ENCODE measurements around the gene KIAA1328.
"Not testable (repeated sequence)": the region's sequence is repeated elsewhere in the genome, so short reads cannot be mapped to it uniquely, and the experiment has no call there.

Gene KIAA1328

GRCh38 chr18:36888778-36889177 is 59.9 kb downstream of the KIAA1328 start:
- no peak for DNase-seq

DNA sequence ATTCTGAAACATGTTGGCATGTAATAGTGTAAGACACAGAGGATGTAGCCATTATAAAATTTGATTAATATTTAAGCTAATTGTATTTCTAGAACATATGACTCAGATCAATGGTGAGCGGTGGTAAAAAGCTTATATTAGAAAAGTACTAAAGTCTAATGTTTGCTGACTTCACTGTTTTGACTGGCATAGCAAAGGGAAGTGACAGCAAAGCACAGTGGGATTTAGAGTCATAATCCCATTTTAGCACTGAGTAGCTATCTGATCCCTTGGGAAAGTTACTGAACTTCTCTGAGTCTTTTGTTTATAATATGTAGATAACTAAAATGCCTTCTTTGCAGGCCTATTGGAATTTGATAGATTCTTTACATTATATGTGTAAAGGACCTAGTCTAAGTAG is 60.4 kb downstream of the KIAA1328 start:
- no peak for DNase-seq

DNA sequence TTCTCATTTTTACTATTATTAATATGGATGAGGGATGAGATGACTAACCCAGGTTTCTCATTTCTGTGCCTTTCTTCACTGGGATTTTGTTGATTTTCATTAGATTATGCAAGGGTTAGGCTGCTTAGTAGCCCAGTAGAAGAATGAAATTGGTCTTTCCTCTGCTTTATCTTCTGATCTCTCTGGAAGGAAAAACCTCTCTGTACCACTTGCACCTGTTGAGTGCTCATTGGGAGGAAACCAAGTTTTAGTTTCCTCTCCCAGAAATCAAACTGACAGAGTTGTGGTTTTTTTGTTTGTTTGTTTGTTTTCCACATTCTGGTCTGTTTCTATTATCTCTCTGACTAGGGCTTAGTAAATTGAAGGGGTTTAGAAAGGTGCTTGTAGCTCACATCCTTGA is 60.8 kb downstream of the KIAA1328 start:
- no peak for DNase-seq

GRCh38 chr18:36890598-36890997 is 61.7 kb downstream of the KIAA1328 start:
- no peak for DNase-seq

DNA sequence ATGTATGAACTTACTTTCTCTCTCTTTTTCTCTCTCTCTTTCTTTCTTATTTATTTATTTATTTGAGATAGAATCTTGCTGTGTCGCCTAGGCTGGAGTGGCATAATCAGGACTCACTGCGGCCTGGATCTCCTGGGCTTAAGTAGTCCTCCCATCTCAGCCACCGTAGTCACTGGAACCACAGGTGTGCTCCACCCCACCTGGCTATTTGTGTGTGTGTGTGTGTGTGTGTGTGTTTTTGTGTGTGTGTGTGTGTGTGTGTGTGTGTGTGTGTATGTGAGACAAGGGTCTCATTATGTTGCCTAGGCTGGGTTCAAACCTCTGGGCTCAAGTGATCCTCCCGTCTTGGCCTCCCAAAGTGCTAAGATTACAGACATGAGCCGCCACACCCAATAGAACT is 64.3 kb downstream of the KIAA1328 start:
- DNase-seq, result no peak

GRCh38 chr18:36895606-36896005 is 66.7 kb downstream of the KIAA1328 start:
- no peak for DNase-seq

DNA sequence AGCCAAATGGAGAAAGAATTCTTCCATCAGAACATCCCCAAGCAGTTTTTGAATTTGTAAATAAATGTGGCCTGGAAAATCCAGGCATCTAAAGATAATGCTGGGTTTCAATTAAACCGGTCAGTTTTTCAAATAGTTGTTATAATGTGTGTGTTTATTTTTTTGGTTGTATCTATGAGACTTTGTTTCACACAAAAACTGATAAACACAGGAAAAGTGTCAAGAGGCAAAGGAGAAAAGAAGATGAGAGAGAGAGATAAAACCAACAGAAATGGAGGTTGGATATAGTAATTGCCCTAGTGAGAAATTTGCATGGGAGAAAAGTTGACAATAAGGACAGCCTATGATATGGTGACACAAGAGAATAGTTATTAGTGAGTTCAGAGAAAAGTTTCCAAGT is 68.3 kb downstream of the KIAA1328 start:
- DNase-seq, result no peak

GRCh38 chr18:36899289-36899688 is 70.4 kb downstream of the KIAA1328 start:
- DNase-seq, result no peak

GRCh38 chr18:36900466-36900865 is 71.5 kb downstream of the KIAA1328 start:
- DNase-seq, result no peak

GRCh38 chr18:36901277-36901701 is 72.4 kb downstream of the KIAA1328 start:
- no peak for DNase-seq

GRCh38 chr18:36903215-36903928 is 74.4 kb downstream of the KIAA1328 start:
- no peak for DNase-seq

DNA sequence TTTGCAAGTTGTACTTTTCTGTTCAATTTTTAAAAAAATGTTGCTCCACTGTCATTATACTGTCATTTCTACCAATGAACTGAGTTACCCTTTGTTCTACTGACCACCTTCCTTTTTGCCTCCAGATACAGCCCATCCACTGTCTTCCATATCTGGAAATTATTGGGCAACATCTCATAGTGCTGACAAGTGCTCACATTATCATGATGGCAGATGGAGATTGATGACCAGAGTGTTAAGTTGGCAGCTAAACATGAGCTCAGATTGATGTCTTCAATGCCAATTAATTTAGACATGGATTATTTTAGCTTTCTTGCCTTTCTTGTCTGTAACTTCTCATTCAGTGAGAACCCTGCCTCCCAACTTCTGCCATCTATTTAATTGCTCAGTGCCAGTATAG is 76.6 kb downstream of the KIAA1328 start:
- DNase-seq, result no peak

DNA sequence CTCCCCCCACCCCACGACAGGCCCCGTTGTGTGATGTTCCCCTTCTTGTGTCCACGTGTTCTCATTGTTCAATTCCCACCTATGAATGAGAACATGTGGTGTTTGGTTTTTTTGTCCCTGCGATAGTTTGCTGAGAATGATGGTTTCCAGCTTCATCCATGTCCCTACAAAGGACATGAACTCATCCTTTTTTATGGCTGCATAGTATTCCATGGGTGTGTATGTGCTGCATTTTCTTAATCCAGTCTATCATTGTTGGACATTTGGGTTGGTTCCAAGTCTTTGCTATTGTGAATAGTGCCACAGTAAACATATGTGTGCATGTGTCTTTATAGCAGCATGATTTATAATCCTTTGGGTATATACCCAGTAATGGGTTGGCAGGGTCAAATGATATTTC is 80.4 kb downstream of the KIAA1328 start:
- DNase-seq, result not testable (repeated sequence)

DNA sequence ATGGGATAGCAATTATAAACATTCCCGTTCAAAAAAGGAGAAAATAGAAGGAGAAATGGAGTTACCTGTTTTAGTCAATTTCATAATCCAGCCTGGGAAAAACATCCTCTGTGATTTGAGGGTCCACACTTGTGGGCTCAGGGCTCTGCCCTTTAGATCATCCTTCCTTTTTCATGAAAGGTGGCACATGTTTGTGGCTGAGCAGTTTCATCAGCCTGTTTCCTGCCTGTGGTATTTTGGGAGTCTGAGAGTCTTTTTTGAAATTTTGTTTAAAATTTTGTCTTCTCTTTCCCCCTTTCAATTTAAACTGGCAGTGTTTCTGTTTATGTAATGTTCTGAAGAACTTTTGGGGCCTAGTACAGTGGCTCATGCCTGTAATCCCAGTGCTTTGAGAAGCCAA is 84.0 kb downstream of the KIAA1328 start:
- DNase-seq, result no peak

- no peak for DNase-seq
These were observed 89.0 kb downstream of the KIAA1328 start for GRCh38 chr18:36917907-36918306.

DNA sequence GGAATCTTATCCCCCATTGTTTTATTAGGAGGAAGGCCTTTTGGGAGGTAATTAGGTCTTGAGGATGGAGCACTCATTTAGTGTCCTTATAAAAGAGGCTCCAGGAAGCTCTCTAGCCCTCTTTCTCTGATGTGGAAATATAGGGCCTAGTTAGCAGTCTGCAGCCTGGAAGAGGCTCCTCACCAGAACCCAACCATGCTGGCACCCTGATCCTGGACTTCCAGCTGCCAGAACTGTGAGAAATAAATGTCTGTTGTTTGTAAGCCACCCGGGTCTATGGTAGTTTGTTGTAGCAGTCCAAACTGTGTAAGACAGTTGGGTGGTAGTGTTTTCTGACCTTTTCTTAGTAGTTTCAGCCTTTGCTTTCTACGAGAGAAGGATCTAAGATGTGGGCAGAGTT is 100.7 kb downstream of the KIAA1328 start:
- DNase-seq, result no peak

DNA sequence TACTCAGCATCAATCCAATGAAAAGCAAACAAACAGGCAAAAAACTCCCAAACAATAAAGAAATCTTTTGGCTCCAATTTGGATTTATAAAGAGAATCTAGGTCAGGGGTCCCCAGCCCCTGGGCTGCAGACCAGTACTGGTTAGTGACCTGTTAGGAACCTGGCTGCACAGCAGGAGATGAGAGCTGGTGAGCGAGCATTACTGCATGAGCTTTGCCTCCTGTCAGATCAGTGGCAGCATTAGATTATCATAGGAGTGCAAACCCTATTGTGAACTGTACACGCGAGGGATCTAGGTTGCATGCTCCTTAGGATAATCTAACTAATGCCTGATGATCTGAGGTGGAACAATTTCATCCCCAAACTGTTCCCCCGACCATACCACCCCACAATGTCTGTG is 102.2 kb downstream of the KIAA1328 start:
- DNase-seq, result no peak

DNA sequence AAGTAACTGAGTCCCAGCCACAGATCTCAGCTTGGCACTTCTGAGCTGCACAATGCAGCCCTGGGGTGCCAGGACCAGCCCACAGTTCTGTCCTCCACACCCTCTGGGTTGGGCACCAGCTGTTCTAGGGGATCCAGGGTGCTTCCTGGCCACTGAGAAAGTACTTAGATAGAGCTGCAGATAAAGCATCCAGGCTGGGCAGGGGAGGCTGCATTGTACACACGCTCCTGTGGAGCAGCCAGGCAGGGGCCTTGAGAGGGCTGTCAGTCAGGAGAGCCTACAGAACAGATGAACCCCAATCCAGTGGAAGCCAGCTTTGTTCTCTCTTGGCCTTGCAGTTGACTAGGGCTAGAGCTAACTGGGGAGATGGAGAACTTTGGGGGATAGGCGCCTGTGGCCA is 104.6 kb downstream of the KIAA1328 start:
- DNase-seq, result no peak

DNA sequence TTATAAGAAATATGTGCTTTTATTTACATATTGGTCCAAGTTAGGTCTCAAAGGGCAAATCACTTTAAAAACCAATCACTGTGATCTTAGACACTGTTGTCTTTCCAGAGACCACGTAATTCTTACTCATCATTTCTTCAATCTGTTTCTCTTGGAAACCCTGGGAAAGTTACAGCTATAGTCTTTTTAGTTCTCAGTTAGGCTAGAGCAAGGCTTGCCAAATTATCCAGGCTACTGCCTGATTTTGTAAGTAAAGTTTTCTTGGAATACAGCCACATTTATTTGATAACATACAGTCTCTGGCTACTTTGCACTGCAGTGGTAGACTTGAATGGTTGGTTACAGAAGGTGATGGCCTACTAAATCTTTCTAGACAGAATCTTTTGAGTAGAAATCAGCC is 106.0 kb downstream of the KIAA1328 start:
- DNase-seq, result no peak

DNA sequence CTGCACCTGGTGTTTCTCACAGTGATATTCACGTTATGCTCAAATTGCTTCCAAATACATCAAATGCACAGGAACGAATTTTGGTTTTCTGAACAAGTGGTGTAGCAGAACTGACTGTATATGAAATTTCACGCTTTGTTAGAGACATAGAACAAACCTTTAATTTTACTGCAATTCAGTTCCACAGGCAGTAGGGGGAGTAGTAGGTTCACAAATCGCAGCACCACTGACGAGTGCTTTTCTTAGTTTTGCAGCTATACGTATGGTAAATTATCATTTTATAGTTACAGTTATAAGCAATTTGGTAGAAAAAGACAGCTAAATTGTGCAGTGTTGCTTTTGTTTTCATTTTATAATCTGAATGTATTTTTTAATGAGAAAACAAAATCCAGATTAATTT is 113.3 kb downstream of the KIAA1328 start:
- no peak for DNase-seq

DNA sequence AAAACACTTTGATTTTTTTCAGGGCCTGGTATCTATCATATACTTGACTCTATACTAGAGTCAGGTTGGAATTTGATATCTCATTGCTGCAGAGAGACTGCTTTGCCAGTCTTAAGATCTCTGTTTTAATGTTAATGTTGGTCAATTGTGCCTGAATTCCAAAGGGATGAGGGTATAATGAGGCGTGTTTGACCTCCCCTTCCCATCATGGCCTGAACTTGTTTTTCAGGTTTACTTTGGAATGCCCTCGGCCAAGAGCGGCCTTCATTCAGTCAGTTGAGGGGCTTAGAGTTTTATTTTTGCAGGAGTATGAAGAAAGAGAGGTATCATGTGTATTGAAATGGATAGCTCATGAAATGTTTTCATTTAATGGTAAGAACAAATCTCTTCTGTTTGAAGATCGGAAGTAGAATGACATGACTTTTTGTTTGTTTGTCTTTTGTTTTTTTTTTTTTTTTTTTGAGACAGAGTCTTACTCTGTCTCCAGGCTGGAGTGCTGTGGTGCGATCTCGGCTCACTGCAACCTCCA is 119.0 kb downstream of the KIAA1328 start:
- no peak for DNase-seq

DNA sequence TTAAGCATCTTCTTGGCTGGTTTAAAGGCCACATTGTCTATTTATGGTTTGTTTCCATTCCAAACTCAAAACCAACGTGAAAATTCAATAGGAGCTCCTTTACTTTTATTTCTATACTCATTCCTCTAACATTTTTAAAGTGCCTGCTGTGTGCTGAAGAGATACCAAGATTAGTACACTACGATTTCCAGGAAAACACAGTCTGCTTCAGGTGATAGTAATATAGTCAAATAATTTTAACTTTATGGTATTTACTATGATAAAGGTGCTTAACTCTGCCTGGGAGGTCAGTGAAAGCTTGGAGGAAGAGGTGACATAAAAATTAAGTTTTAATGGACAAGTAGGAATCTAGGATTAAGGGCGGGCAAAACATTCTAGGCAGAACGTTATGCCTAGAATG is 121.4 kb downstream of the KIAA1328 start:
- DNase-seq, result no peak

GRCh38 chr18:36950960-36951359 is 122.0 kb downstream of the KIAA1328 start:
- no peak for DNase-seq

DNA sequence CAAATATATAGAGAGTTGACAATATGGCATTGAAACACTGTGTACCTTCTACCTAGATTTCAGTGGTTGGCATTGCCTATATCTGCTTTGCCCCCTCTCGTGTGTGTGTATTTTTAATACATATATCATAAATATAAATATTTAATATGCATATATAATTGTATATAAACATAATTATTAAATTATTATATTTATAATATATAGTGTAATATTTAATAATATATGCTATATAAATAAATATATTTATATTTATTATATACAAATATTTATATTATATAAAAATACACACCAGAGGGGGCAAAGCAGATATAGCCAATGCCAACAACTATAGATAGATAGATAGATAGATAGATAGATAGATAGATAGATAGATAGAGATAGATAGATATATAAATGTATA is 124.1 kb downstream of the KIAA1328 start:
- no peak for DNase-seq

GRCh38 chr18:36960038-36960437 is 131.1 kb downstream of the KIAA1328 start:
- DNase-seq, result no peak
